ENCODE measurements around the gene KIF21B.
"Not testable (repeated sequence)": the region's sequence is repeated elsewhere in the genome, so short reads cannot be mapped to it uniquely, and the experiment has no call there.

KIF21B gene

DNA sequence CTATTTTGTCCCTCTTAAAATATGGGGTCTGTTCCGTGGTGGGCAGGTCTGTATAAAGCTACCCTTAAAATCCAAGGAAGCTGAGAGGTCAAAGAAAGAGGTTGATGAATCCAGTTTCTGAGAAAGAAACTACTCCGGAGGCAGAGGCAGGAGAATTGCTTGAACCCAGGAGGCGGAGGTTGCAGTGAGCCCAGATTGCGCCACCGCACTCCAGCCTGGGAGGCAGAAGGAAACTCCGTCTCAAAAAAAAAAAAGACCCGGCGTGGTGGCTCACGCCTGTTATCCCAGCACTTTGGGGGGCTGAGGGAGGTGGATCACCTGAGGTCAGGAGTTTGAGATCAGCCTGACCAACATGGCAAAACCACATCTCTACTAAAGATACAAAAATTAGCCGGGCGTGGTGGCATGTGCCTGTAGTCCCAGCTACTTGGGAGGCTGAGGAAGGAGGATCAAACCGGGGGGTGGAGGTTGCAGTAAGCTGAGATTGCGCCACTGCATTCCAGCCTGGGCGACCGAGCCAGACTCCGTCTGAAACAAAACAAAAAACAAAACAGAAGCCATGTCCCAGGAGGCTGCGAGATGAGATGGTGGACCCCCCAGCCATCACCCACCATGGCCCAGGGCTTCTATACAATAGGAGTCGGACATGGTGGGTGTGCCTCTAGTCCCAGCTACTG lies 88.1 kb downstream of the KIF21B start:
- not testable (repeated sequence) for DNase-seq (ENCODE audit: low read depth)

DNA sequence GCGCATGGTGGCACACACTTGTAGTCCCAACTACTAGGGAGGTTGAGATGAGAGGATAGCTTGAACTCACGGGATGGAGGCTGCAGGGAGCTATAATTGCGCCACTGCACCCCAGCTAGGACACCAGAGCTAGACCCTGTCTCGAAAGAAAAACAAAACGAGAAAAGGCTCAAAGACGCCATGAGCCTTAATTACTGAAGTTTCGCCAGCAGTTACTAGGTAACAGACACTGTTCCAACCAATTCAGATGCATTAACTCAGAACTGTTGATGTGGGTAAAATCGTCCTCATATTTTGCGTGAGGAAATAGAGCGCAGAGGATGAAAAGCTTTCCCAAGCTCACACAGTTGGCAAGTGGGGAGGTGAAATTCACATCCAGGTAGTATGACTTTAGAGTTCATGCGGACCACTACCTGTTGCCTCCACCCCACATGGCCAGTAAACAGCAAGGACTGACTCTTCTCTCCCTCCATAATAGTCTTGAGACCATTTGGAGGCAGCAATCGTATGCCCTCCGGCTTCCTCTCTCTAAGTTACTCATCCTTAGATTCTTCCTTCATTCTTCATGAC lies 88.8 kb downstream of the KIF21B start:
- no peak for DNase-seq (ENCODE audit: low read depth)

DNA sequence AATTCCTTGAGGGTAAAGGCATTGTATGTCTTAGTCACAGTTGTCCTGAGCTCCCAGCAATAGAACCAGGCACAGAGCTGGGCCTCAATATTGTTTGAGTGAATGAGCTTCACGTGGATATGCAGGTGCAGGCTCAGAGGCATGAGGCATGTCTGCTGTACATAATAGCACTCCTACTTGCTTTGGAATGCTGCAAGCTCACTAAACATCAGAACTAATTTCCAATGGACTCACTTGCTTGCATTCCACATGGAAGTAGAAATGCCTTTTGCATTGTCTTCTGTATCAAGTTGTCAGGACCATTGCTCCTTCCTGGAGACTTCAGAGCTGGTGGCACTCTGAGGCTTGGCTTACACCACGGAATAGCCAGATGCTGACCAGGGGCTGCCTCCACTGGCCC lies 91.7 kb downstream of the KIF21B start:
- no peak for DNase-seq (ENCODE audit: low read depth)

DNA sequence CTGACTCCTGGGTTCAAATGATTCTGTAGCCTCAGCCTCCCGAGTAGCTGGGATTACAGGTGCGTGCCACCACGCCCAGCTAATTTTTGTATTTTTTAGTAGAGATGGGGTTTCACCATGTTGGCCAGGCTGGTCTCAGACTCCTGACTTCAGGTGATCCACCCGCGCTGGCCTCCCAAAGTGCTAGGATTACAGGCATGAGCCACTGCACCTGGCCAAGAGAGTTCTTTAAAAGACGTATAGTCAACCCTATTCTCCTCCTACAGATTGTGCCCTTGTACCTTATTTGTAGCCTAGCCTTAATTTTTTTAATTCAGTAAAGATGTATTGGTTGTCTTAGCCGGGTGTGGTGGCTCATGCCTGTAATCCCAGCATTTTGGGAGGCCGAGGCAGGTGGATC lies 93.2 kb downstream of the KIF21B start:
- DNase-seq (ENCODE audit: low read depth): not testable (repeated sequence)

- no peak for DNase-seq (ENCODE audit: low read depth)
Observed at GRCh38 chr1:200929530-200930278, 93.8 kb downstream of the KIF21B start.

DNA sequence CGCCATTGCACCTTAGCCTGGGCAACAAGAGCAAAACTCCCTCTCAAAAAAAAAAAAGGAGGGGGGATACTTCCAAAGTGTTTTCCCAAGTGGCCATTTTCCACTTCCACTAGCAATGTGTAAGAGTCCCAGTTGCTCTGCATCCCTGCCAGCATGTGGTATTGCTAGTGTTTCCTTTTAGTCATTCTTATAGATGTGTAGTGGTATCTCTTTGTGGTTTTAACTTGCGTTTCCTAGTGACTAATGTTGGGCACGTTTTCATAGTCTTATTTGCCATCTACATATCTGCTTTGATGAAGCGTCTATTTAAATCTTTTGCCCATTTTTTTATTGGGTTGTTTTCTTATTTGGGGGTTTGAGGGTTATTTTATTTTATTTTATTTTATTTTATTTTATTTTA lies 97.7 kb downstream of the KIF21B start:
- DNase-seq (ENCODE audit: low read depth): no peak

- DNase-seq (ENCODE audit: low read depth): no peak
Observed at GRCh38 chr1:200923601-200924000, 99.9 kb downstream of the KIF21B start.

GRCh38 chr1:200922406-200922805 lies 101.1 kb downstream of the KIF21B start:
- DNase-seq (ENCODE audit: low read depth): no peak

DNA sequence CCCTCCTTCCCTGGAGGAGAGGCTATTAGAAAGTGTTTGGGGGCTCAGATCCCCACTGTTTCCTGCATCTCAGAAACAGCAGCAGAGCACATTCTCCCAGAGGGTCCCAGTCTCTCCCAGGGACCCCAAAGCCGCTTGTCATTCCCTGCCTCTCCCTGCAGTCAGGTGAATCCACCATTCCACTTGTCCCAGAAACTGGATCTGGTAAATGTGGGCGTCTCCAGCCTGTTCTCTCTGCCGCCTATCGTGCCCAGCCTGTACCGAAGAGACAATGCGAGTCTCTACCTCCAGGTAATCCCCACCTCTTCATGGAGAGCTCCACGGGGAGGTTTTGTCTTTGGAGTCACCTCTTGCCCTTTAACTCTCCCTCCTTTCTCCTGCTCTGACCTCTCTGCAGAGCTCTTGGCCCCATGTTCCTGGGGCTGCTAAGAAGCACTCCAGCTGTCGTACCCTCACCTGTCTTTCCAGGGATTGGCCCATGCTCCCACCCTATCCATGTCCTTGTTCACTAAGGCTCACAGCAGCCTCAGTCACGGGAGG lies 101.9 kb downstream of the KIF21B start:
- DNase-seq (ENCODE audit: low read depth): no peak
